Keratinocyte (primary cell): ENCODE data around the gene FOXO1.
"Not testable (repeated sequence)": the region's sequence is repeated elsewhere in the genome, so short reads cannot be mapped to it uniquely, and the experiment has no call there.

Experiments used
- EZH2 ChIP-seq: IDR thresholded peaks from one replicate; pipeline ENCODE4 v1.6.1; 2012; ENCODE audit warnings: inconsistent platforms, mild to moderate bottlenecking, low read length, moderate library complexity
- TF ChIP-seq, protein P1 (sequence below), 3 experiments: IDR thresholded peaks in 1 of 3; conservative IDR thresholded peaks in 1 of 3; optimal IDR thresholded peaks in 1 of 3; 2 replicates in 2 of 3; 3 replicates in 1 of 3; pipeline versions ENCODE3 to v1.5.1; 2011; ENCODE audit warnings: low read length in 3 of 3, mild to moderate bottlenecking in 3 of 3, moderate library complexity in 2 of 3, control low read depth in 1 of 3, inconsistent platforms in 1 of 3; ENCODE audit not compliant: insufficient read depth in 2 of 3; ENCODE audit errors: extremely low read depth in 1 of 3

DNA sequence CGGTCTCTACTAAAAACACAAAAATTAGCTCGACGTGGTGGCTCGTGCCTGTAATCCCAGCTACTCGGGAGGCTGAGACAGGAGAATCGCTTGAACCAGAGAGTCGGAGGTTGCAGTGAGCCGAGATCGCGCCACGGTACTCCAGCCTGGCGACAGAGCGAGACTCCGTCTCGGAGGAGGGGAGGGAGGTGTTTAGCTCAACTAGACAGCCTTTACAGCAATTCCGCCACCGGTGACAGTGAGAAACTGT, 2.4 kb downstream of the FOXO1 start:
- TF ChIP-seq, protein P1, sequence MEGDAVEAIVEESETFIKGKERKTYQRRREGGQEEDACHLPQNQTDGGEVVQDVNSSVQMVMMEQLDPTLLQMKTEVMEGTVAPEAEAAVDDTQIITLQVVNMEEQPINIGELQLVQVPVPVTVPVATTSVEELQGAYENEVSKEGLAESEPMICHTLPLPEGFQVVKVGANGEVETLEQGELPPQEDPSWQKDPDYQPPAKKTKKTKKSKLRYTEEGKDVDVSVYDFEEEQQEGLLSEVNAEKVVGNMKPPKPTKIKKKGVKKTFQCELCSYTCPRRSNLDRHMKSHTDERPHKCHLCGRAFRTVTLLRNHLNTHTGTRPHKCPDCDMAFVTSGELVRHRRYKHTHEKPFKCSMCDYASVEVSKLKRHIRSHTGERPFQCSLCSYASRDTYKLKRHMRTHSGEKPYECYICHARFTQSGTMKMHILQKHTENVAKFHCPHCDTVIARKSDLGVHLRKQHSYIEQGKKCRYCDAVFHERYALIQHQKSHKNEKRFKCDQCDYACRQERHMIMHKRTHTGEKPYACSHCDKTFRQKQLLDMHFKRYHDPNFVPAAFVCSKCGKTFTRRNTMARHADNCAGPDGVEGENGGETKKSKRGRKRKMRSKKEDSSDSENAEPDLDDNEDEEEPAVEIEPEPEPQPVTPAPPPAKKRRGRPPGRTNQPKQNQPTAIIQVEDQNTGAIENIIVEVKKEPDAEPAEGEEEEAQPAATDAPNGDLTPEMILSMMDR (optimal IDR thresholded peaks at IDR 0.05 in 1 of 3, IDR thresholded peaks at IDR 0.05 in 1 of 3, conservative IDR thresholded peaks at IDR 0.05 in 1 of 3; ENCODE audit: extremely low read depth in 1 of 3, insufficient read depth in 2 of 3, low read length in 3 of 3) = not testable (repeated sequence)
- TF ChIP-seq EZH2 = not testable (repeated sequence)
